ENCODE results near the gene CCL2. TPM values are rescaled to one million over a fixed set of nuclear protein-coding genes. Genes with fewer than 3 reads are reported as not detected.
"Not testable (repeated sequence)": the region's sequence is repeated elsewhere in the genome, so short reads cannot be mapped to it uniquely, and the experiment has no call there.

CCL2 gene
- total and polyA plus RNA-seq, 8 donors: 3.8 to 194 (median 26.0) TPM

GRCh38 chr17:34226011-34226743 lies 28.9 kb upstream of the CCL2 start:
- TF ChIP-seq CTCF (IDR thresholded peaks at IDR 0.05): no peak
- no peak for TF ChIP-seq EP300 (IDR thresholded peaks at IDR 0.05)
- no peak for TF ChIP-seq POLR2A (IDR thresholded peaks at IDR 0.05)
- TF ChIP-seq POLR2AphosphoS5 (IDR thresholded peaks at IDR 0.05): no peak
- 64 to 74% (median 67%) methylated on average over 3 of the region's 3 CpGs for WGBS, 5 donors
- peaks cover 0 to 28% (median 7%) of the 10 kb centered on the region in 4 donors for H3K9me3 ChIP-seq
- no peaks in the 10 kb centered on the region for H3K27me3 ChIP-seq
- no peak overlapping the region for H3K4me3 ChIP-seq
- no peak for DNase-seq
- no peak overlapping the region for H3K27ac ChIP-seq
- H3K36me3 ChIP-seq: no peaks in the 10 kb centered on the region
- no peaks in the 10 kb centered on the region for H3K4me1 ChIP-seq
- intact Hi-C loops (cut with DNase I; ENCODE audit: low total_unique reads): no loop called here

GRCh38 chr17:34226744-34227034 lies 28.4 kb upstream of the CCL2 start:
- no peak for DNase-seq
- intact Hi-C loops (cut with DNase I; ENCODE audit: low total_unique reads): no loop called here
- no peak overlapping the region for H3K27ac ChIP-seq
- H3K27me3 ChIP-seq: no peaks in the 10 kb centered on the region
- peaks cover 0 to 29% (median 7%) of the 10 kb centered on the region in 4 donors for H3K9me3 ChIP-seq
- TF ChIP-seq EP300 (IDR thresholded peaks at IDR 0.05): no peak
- no peak for TF ChIP-seq POLR2A (IDR thresholded peaks at IDR 0.05)
- TF ChIP-seq CTCF (IDR thresholded peaks at IDR 0.05): no peak
- no peak for TF ChIP-seq POLR2AphosphoS5 (IDR thresholded peaks at IDR 0.05)
- no peak overlapping the region for H3K4me3 ChIP-seq
- H3K4me1 ChIP-seq: no peaks in the 10 kb centered on the region
- H3K36me3 ChIP-seq: no peaks in the 10 kb centered on the region

GRCh38 chr17:34227293-34227692 lies 27.8 kb upstream of the CCL2 start:
- H3K4me1 ChIP-seq; H3K36me3 ChIP-seq; H3K27me3 ChIP-seq; intact Hi-C loops (cut with DNase I; ENCODE audit: low total_unique reads); H3K27ac ChIP-seq; DNase-seq; H3K4me3 ChIP-seq: not testable (repeated sequence)
- peaks cover 0 to 29% (median 7%) of the 10 kb centered on the region in 4 donors for H3K9me3 ChIP-seq
- 72 to 88% (median 84%) methylated on average over 2 of the region's 2 CpGs for WGBS, 5 donors

GRCh38 chr17:34227707-34228106 lies 27.4 kb upstream of the CCL2 start:
- H3K36me3 ChIP-seq: no peaks in the 10 kb centered on the region
- no peak overlapping the region for H3K4me3 ChIP-seq
- H3K27me3 ChIP-seq: no peaks in the 10 kb centered on the region
- intact Hi-C loops (cut with DNase I; ENCODE audit: low total_unique reads): no loop called here
- no peak overlapping the region for H3K27ac ChIP-seq
- no peak for DNase-seq
- peaks cover 0 to 29% (median 7%) of the 10 kb centered on the region in 4 donors for H3K9me3 ChIP-seq
- 35 to 66% (median 43%) methylated on average over 3 of the region's 3 CpGs for WGBS, 5 donors
- no peaks in the 10 kb centered on the region for H3K4me1 ChIP-seq
- TF ChIP-seq POLR2A (IDR thresholded peaks at IDR 0.05) (no peak), EP300 (IDR thresholded peaks at IDR 0.05) (no peak), POLR2AphosphoS5 (IDR thresholded peaks at IDR 0.05) (no peak), CTCF (IDR thresholded peaks at IDR 0.05) (no peak)

- WGBS, 5 donors: 76 to 88% (median 84%) methylated on average over 4 of the region's 4 CpGs
- no peak overlapping the region for H3K4me3 ChIP-seq
- H3K4me1 ChIP-seq: peaks cover 0 to 6% (median under 1%) of the 10 kb centered on the region in 4 donors
- no peaks in the 10 kb centered on the region for H3K36me3 ChIP-seq
- TF ChIP-seq POLR2AphosphoS5 (IDR thresholded peaks at IDR 0.05): no peak
- no peak for TF ChIP-seq POLR2A (IDR thresholded peaks at IDR 0.05)
- TF ChIP-seq CTCF (IDR thresholded peaks at IDR 0.05): no peak
- no peak for TF ChIP-seq EP300 (IDR thresholded peaks at IDR 0.05)
- DNase-seq: no peak
- peaks cover 0 to 29% (median 7%) of the 10 kb centered on the region in 4 donors for H3K9me3 ChIP-seq
- intact Hi-C loops (cut with DNase I; ENCODE audit: low total_unique reads): no loop called here
- no peak overlapping the region for H3K27ac ChIP-seq
- no peaks in the 10 kb centered on the region for H3K27me3 ChIP-seq
Observed at GRCh38 chr17:34228781-34229180, 26.3 kb upstream of the CCL2 start.

Measured in stomach (tissue), 9 donors.